HEK293 (cell line): ENCODE results near the gene NINL.

ENCODE experiments used
- CTCF ChIA-PET: fragments of 350-600 bp; formaldehyde crosslinking; extraction: SDS; loops from one replicate; lab custom pipeline; 2021; ENCODE audit warnings: antibody characterized with exemption; lab: Yijun Ruan, JAX
- POLR2A ChIA-PET: fragments of 300-600 bp; formaldehyde crosslinking; extraction: SDS; loops from one replicate; lab custom pipeline; 2020; ENCODE audit warnings: antibody characterized with exemption, inconsistent platforms; lab: Yijun Ruan, JAX
- H3K27ac ChIP-seq: fragments of 200-500 bp; sonication (Bioruptor generic); 2 replicates; pipeline ENCODE4 v1.5.1; 2014; ENCODE audit warnings: low read depth, low read length, control low read depth, inconsistent platforms; ENCODE audit errors: extremely low read depth
- H3K36me3 ChIP-seq, 2 experiments: fragments of 200-500 bp in 1 of 2; sonication (Bioruptor generic) in 1 of 2; 1 replicate in 1 of 2; 2 replicates in 1 of 2; pipeline ENCODE4 v1.5.1; 2014 to 2017; ENCODE audit warnings: inconsistent platforms in 2 of 2, low read length in 2 of 2; ENCODE audit not compliant: control insufficient read depth in 2 of 2, insufficient read depth in 1 of 2
- H3K4me1 ChIP-seq: fragments of 200-500 bp; sonication (Bioruptor generic); 2 replicates; pipeline ENCODE4 v1.5.1; 2014; ENCODE audit warnings: mild to moderate bottlenecking, low read length, inconsistent platforms; ENCODE audit not compliant: control insufficient read depth, insufficient read depth
- H3K4me3 ChIP-seq: 2 replicates; pipeline ENCODE4 v1.5.1; 2011; ENCODE audit warnings: low read depth, mild to moderate bottlenecking, control low read depth, low read length, moderate library complexity
- H3K9me3 ChIP-seq: fragments of 200-500 bp; sonication (Bioruptor generic); 2 replicates; pipeline ENCODE4 v1.5.1; 2014; ENCODE audit warnings: low read depth, low read length, inconsistent platforms; ENCODE audit not compliant: control insufficient read depth, insufficient read depth
- PRDM1 ChIP-seq: fragments of 450-650 bp; formaldehyde crosslinking; IDR thresholded peaks from 2 replicates; pipeline ENCODE4; 2016; ENCODE audit warnings: missing biosample characterization, missing genetic modification characterization
- SCRT1 ChIP-seq: fragments of 450-650 bp; formaldehyde crosslinking; IDR thresholded peaks from 2 replicates; pipeline ENCODE4 v1.5.1; 2016; ENCODE audit warnings: missing biosample characterization, missing genetic modification characterization, borderline replicate concordance
- SCRT2 ChIP-seq: fragments of 450-650 bp; formaldehyde crosslinking; IDR thresholded peaks from 2 replicates; pipeline ENCODE4 v1.5.1; 2016; ENCODE audit warnings: missing biosample characterization, missing genetic modification characterization
- ZNF223 ChIP-seq: fragments of 450-650 bp; formaldehyde crosslinking; IDR thresholded peaks from 2 replicates; pipeline ENCODE4 v1.5.1; 2016; ENCODE audit warnings: missing biosample characterization, missing genetic modification characterization
- ZNF248 ChIP-seq: fragments of 450-650 bp; formaldehyde crosslinking; IDR thresholded peaks from 2 replicates; pipeline ENCODE4 v1.5.1; 2017; ENCODE audit warnings: missing biosample characterization, missing genetic modification characterization
- ZNF341 ChIP-seq: fragments of 450-650 bp; formaldehyde crosslinking; IDR thresholded peaks from 2 replicates; pipeline ENCODE4; 2016; ENCODE audit warnings: low read depth, missing biosample characterization, missing genetic modification characterization
- ZNF354C ChIP-seq: fragments of 450-650 bp; formaldehyde crosslinking; IDR thresholded peaks from 2 replicates; pipeline ENCODE4 v1.5.1; 2016; ENCODE audit warnings: missing biosample characterization, missing genetic modification characterization, low read depth, borderline replicate concordance
- ZNF433 ChIP-seq: fragments of 450-650 bp; formaldehyde crosslinking; IDR thresholded peaks from 2 replicates; pipeline ENCODE4 v1.5.1; 2016; ENCODE audit warnings: missing biosample characterization, missing genetic modification characterization, low read depth
- ZNF585B ChIP-seq: fragments of 450-650 bp; formaldehyde crosslinking; IDR thresholded peaks from 2 replicates; pipeline ENCODE4 v1.5.1; 2016; ENCODE audit warnings: missing biosample characterization, missing genetic modification characterization
- ZNF747 ChIP-seq: fragments of 450-650 bp; formaldehyde crosslinking; IDR thresholded peaks from 2 replicates; pipeline ENCODE4 v1.5.1; 2016; ENCODE audit warnings: missing biosample characterization, missing genetic modification characterization
- ZNF791 ChIP-seq: fragments of 450-650 bp; formaldehyde crosslinking; IDR thresholded peaks from 2 replicates; pipeline ENCODE4 v1.5.1; 2016; ENCODE audit warnings: missing biosample characterization, missing genetic modification characterization
- TF ChIP-seq, protein P1 (sequence below): fragments of 450-650 bp; formaldehyde crosslinking; IDR thresholded peaks from 2 replicates; pipeline ENCODE4 v1.5.1; 2017; ENCODE audit warnings: missing biosample characterization, mild to moderate bottlenecking, missing genetic modification characterization, moderate library complexity
- TF ChIP-seq, protein P2 (sequence below): fragments of 450-650 bp; formaldehyde crosslinking; IDR thresholded peaks from 2 replicates; pipeline ENCODE4 v1.5.1; 2016; ENCODE audit warnings: missing biosample characterization, missing genetic modification characterization
- TF ChIP-seq, protein P3 (sequence below): fragments of 450-650 bp; formaldehyde crosslinking; IDR thresholded peaks from 2 replicates; pipeline ENCODE4 v1.5.1; 2016; ENCODE audit warnings: missing biosample characterization, missing genetic modification characterization, borderline replicate concordance

Gene NINL

DNA sequence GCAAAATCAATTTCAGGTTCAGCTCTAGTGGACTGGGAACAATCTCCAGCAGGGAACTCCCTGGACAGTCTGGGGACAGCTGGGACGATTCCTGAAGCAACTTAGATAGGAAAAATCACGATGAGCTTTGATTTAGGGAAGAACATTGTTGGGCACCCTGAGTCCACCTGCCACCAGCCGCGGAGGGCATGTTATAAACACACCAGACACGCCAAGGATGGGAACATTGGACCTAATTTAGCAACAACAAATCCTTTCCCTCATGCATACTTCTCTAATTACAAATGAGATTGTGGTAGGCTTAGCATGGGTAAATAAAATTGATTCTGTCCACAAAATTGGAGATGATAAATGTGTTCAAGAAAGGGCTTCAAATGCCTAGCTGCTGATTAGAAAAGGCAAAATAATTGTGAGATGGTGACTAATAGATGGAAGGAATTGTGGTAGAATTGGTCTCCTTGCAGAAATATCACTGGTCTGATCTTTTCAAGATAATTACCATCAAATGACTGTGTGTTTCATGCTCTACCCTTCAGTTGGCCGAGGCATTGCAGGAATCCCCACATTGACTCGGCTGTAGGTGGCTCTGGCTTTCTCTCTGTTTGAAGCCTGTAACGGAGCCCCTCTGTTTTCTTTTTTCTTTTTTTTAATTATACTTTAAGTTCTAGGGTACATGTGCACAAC lies 44.6 kb upstream of the NINL start (continued):
- no peak for TF ChIP-seq SCRT1
- TF ChIP-seq ZNF223 (tag by site-specific recombination): no peak
- TF ChIP-seq, protein P1, sequence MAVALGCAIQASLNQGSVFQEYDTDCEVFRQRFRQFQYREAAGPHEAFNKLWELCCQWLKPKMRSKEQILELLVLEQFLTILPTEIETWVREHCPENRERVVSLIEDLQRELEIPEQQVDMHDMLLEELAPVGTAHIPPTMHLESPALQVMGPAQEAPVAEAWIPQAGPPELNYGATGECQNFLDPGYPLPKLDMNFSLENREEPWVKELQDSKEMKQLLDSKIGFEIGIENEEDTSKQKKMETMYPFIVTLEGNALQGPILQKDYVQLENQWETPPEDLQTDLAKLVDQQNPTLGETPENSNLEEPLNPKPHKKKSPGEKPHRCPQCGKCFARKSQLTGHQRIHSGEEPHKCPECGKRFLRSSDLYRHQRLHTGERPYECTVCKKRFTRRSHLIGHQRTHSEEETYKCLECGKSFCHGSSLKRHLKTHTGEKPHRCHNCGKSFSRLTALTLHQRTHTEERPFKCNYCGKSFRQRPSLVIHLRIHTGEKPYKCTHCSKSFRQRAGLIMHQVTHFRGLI (tag by site-specific recombination): no peak
- no peak for TF ChIP-seq ZNF585B (tag by site-specific recombination)
- TF ChIP-seq, protein P2, sequence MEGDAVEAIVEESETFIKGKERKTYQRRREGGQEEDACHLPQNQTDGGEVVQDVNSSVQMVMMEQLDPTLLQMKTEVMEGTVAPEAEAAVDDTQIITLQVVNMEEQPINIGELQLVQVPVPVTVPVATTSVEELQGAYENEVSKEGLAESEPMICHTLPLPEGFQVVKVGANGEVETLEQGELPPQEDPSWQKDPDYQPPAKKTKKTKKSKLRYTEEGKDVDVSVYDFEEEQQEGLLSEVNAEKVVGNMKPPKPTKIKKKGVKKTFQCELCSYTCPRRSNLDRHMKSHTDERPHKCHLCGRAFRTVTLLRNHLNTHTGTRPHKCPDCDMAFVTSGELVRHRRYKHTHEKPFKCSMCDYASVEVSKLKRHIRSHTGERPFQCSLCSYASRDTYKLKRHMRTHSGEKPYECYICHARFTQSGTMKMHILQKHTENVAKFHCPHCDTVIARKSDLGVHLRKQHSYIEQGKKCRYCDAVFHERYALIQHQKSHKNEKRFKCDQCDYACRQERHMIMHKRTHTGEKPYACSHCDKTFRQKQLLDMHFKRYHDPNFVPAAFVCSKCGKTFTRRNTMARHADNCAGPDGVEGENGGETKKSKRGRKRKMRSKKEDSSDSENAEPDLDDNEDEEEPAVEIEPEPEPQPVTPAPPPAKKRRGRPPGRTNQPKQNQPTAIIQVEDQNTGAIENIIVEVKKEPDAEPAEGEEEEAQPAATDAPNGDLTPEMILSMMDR (tag by site-specific recombination): no peak
- TF ChIP-seq ZNF433: no peak
- TF ChIP-seq, protein P3, sequence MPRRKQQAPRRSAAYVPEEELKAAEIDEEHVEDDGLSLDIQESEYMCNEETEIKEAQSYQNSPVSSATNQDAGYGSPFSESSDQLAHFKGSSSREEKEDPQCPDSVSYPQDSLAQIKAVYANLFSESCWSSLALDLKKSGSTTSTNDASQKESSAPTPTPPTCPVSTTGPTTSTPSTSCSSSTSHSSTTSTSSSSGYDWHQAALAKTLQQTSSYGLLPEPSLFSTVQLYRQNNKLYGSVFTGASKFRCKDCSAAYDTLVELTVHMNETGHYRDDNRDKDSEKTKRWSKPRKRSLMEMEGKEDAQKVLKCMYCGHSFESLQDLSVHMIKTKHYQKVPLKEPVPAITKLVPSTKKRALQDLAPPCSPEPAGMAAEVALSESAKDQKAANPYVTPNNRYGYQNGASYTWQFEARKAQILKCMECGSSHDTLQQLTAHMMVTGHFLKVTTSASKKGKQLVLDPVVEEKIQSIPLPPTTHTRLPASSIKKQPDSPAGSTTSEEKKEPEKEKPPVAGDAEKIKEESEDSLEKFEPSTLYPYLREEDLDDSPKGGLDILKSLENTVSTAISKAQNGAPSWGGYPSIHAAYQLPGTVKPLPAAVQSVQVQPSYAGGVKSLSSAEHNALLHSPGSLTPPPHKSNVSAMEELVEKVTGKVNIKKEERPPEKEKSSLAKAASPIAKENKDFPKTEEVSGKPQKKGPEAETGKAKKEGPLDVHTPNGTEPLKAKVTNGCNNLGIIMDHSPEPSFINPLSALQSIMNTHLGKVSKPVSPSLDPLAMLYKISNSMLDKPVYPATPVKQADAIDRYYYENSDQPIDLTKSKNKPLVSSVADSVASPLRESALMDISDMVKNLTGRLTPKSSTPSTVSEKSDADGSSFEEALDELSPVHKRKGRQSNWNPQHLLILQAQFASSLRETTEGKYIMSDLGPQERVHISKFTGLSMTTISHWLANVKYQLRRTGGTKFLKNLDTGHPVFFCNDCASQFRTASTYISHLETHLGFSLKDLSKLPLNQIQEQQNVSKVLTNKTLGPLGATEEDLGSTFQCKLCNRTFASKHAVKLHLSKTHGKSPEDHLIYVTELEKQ (tag by site-specific recombination): no peak
- TF ChIP-seq ZNF341: no peak
- no peak for TF ChIP-seq ZNF791 (tag by site-specific recombination)
- TF ChIP-seq ZNF354C (tag by site-specific recombination): no peak
- no peak for TF ChIP-seq ZNF248 (tag by site-specific recombination)

DNA sequence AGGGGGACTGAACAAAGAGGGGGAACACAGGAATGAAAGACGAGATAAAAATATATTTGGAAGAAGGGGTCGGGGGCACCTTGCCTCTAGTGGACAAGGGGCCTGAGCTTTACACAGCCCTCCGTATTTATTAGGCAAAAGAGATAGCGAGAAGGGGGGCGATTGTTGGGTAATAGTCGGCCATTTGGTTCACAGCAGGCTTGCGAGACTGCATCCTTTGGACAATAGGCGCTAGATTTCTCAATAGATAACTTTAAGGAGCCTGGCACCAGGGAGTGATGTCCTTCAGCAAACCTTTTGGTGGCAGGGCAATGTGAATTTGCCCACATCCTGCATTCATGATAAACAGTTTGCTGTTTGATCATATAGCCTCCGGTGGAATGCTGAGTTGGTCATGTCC lies 41.4 kb upstream of the NINL start:
- ChIA-PET POLR2A (no interaction called here), CTCF (no interaction called here)
- Histone ChIP-seq H3K27ac (no peak overlapping the region), H3K4me3 (no peak overlapping the region), H3K9me3 (no peaks in the 10 kb centered on the region), H3K4me1 (no peaks in the 10 kb centered on the region), H3K36me3 (no peaks in the 10 kb centered on the region)
- TF ChIP-seq PRDM1 (tag by site-specific recombination) (no peak), ZNF248 (tag by site-specific recombination) (no peak), SCRT2 (tag by site-specific recombination) (no peak), ZNF747 (tag by site-specific recombination) (no peak)
- TF ChIP-seq, protein P2 (tag by site-specific recombination): no peak
